SK-N-SH (cell line): ENCODE measurements around the gene CHMP1A. TPM values are rescaled to one million over a fixed set of nuclear protein-coding genes. Genes with fewer than 3 reads are reported as not detected.

Source experiments
- CTCF ChIA-PET: fragments of 300-600, 350-600 bp; formaldehyde crosslinking; extraction: SDS; loops from one replicate; lab custom pipeline; 2021; lab: Yijun Ruan, JAX
- POLR2A ChIA-PET: fragments of 350-600 bp; sonication (Branson Sonifier 250); formaldehyde crosslinking; extraction: SDS; loops from one replicate; lab custom pipeline; 2020; ENCODE audit warnings: antibody characterized with exemption, inconsistent platforms; lab: Yijun Ruan, JAX
- DNase-seq: peaks from one replicate; pipeline ENCODE4 v3.0.0; 2012
- H2AFZ ChIP-seq: fragments of 200-600 bp; sonication (generic); 2 replicates; pipeline ENCODE4 v1.8.1; 2016; ENCODE audit warnings: antibody characterized with exemption, mild to moderate bottlenecking, low read depth
- H3F3A ChIP-seq: fragments of 200-600 bp; sonication (generic); replicated peaks from 2 replicates; pipeline ENCODE3; 2016; ENCODE audit warnings: antibody characterized with exemption, mild to moderate bottlenecking; ENCODE audit not compliant: insufficient read depth
- H3K27ac ChIP-seq, 2 experiments: fragments of 200-500 bp in 1 of 2; fragments of 200-600 bp in 1 of 2; sonication (Bioruptor generic) in 1 of 2; sonication (generic), shearing (Covaris generic) in 1 of 2; 2 replicates each; pipeline versions ENCODE4 v1.5.1 to v1.6.1; 2014 to 2016; ENCODE audit warnings: low read depth in 2 of 2, inconsistent platforms in 1 of 2, low read length in 1 of 2, mild to moderate bottlenecking in 1 of 2, mixed read lengths in 1 of 2
- H3K27me3 ChIP-seq: fragments of 200-600 bp; sonication (generic), shearing (Covaris generic); 2 replicates; pipeline ENCODE4 v1.6.1; 2016; ENCODE audit warnings: mixed run types; ENCODE audit not compliant: insufficient read depth
- H3K36me3 ChIP-seq, 2 experiments: fragments of 200-500 bp in 1 of 2; fragments of 200-600 bp in 1 of 2; sonication (Bioruptor generic) in 1 of 2; sonication (generic) in 1 of 2; replicated peaks in 1 of 2; 2 replicates each; pipeline versions ENCODE3 to v1.5.1; 2014 to 2016; ENCODE audit warnings: low read length in 1 of 2, mild to moderate bottlenecking in 1 of 2; ENCODE audit not compliant: insufficient read depth in 2 of 2, control insufficient read depth in 1 of 2
- H3K4me1 ChIP-seq, 2 experiments: fragments of 200-500 bp in 1 of 2; fragments of 200-600 bp in 1 of 2; sonication (Bioruptor generic) in 1 of 2; sonication (generic), shearing (Covaris generic) in 1 of 2; 2 replicates each; pipeline versions ENCODE4 v1.5.1 to v1.6.1; 2014 to 2016; ENCODE audit warnings: low read depth in 1 of 2, low read length in 1 of 2, mixed run types in 1 of 2; ENCODE audit not compliant: insufficient read depth in 2 of 2, control insufficient read depth in 1 of 2
- H3K4me2 ChIP-seq: fragments of 200-600 bp; sonication (generic), shearing (Covaris generic); 2 replicates; pipeline ENCODE4 v1.6.1; 2017; ENCODE audit warnings: mixed run types
- H3K4me3 ChIP-seq, 2 experiments: fragments of 200-500 bp in 1 of 2; fragments of 200-600 bp in 1 of 2; sonication (Bioruptor generic) in 1 of 2; sonication (generic), shearing (Covaris generic) in 1 of 2; 2 replicates each; pipeline versions ENCODE4 v1.5.1 to v1.8.1; 2014 to 2016; ENCODE audit warnings: low read depth in 2 of 2, inconsistent platforms in 1 of 2, low read length in 1 of 2, mild to moderate bottlenecking in 1 of 2, mixed read lengths in 1 of 2, moderate library complexity in 1 of 2
- H3K79me2 ChIP-seq: fragments of 200-600 bp; sonication (generic); 2 replicates; pipeline ENCODE4 v1.8.1; 2017; ENCODE audit warnings: mild to moderate bottlenecking; ENCODE audit not compliant: insufficient read depth
- H3K9ac ChIP-seq: fragments of 200-600 bp; sonication (generic); 2 replicates; pipeline ENCODE4 v1.6.1; 2017; ENCODE audit warnings: mixed run types
- H3K9me2 ChIP-seq: fragments of 200-600 bp; sonication (generic); 2 replicates; pipeline ENCODE4 v1.6.1; 2017; ENCODE audit warnings: mixed run types
- H3K9me3 ChIP-seq: fragments of 200-600 bp; sonication (generic); 2 replicates; pipeline ENCODE4 v1.6.1; 2017; ENCODE audit warnings: mixed run types, mild to moderate bottlenecking, moderate library complexity
- H4K20me1 ChIP-seq: fragments of 200-600 bp; sonication (generic); 2 replicates; pipeline ENCODE4 v1.6.1; 2017; ENCODE audit warnings: mild to moderate bottlenecking, mixed run types; ENCODE audit not compliant: insufficient read depth
- ELF1 ChIP-seq: IDR thresholded peaks from 2 replicates; pipeline ENCODE4 v1.4.0; 2012
- FOSL2 ChIP-seq: IDR thresholded peaks from 2 replicates; pipeline ENCODE4 v1.4.0; 2012; ENCODE audit warnings: low read depth, mild to moderate bottlenecking, moderate library complexity, borderline replicate concordance
- FOXJ3 ChIP-seq: sonication (generic); formaldehyde crosslinking; IDR thresholded peaks from 2 replicates; pipeline ENCODE4 v1.5.1; 2020; ENCODE audit warnings: mild to moderate bottlenecking, missing genetic modification reagents
- MEF2A ChIP-seq: IDR thresholded peaks from 2 replicates; pipeline ENCODE4 v1.4.0; 2012; ENCODE audit warnings: low read depth, borderline replicate concordance
- POLR2AphosphoS5 ChIP-seq: IDR thresholded peaks from 2 replicates; pipeline ENCODE4 v1.6.1; 2012; ENCODE audit warnings: low read depth, low read length
- RXRA ChIP-seq: IDR thresholded peaks from 2 replicates; pipeline ENCODE4 v1.4.0; 2012; ENCODE audit warnings: low read depth, mild to moderate bottlenecking, borderline replicate concordance
- TAF1 ChIP-seq: IDR thresholded peaks from 2 replicates; pipeline ENCODE4 v1.6.1; 2012; ENCODE audit warnings: low read depth, mild to moderate bottlenecking, low read length, moderate library complexity, borderline replicate concordance
- YY1 ChIP-seq: IDR thresholded peaks from 2 replicates; pipeline ENCODE4 v1.4.0; 2012; ENCODE audit warnings: low read depth, mild to moderate bottlenecking
- WGBS: methylation state at CpG from one replicate; pipeline ENCODE4 v1.1.6; 2017; ENCODE audit warnings: low lambda C conversion rate; 5-methylcytosine and 5-hydroxymethylcytosine counted together
- polyA plus RNA-seq, 3 experiments: library from polyadenylated mRNA; depleted of rRNA; stranded (reverse); fragments of >200 nt; gene quantifications; 2 replicates each; pipeline ENCODE4 v1.2.3, GENCODE V29; 2012
- TF ChIP-seq, protein P1 (sequence below): IDR thresholded peaks from 2 replicates; pipeline ENCODE4; 2012
- TF ChIP-seq, protein P2 (sequence below): IDR thresholded peaks from 2 replicates; pipeline ENCODE4 v1.6.1; 2012; ENCODE audit warnings: mild to moderate bottlenecking, low read depth, low read length, moderate library complexity
- TF ChIP-seq, protein P3 (sequence below): fragments of 200-600 bp; sonication (generic); IDR thresholded peaks from 2 replicates; pipeline ENCODE4 v1.6.1; 2017; ENCODE audit warnings: antibody characterized with exemption, mild to moderate bottlenecking, moderate library complexity
- TF ChIP-seq, protein P4 (sequence below): IDR thresholded peaks from 2 replicates; pipeline ENCODE4 v1.4.0; 2012; ENCODE audit warnings: low read depth, borderline replicate concordance
- TF ChIP-seq, protein P5 (sequence below): IDR thresholded peaks from 2 replicates; pipeline ENCODE4 v1.4.0; 2012; ENCODE audit warnings: low read depth

The CHMP1A gene
- polyA plus RNA-seq, 1 of the 3 experiments (the other 2 are of a cell fraction) = 138 TPM

DNA sequence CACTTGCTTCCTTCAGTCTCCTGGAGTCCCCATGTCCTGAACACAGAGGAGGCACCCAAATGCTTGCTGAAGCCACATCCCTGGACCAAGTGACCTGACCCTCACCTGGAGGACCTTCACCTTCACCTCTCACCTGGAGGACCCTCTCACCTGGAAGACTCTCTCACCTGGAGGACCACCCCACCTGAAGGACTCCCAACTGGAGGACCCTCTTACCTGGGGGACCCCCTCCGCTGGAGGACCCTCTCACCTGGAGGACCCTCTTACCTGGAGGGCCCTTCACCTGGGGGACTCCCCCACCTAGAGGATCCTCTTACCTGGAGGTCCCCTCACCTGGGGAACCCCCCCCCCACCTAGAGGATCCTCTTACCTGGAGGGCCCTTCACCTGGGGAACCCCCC lies 28.4 kb upstream of the CHMP1A start (continued):
- TF ChIP-seq, protein P1, sequence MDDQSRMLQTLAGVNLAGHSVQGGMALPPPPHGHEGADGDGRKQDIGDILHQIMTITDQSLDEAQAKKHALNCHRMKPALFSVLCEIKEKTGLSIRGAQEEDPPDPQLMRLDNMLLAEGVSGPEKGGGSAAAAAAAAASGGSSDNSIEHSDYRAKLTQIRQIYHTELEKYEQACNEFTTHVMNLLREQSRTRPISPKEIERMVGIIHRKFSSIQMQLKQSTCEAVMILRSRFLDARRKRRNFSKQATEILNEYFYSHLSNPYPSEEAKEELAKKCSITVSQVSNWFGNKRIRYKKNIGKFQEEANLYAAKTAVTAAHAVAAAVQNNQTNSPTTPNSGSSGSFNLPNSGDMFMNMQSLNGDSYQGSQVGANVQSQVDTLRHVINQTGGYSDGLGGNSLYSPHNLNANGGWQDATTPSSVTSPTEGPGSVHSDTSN = no peak

DNA sequence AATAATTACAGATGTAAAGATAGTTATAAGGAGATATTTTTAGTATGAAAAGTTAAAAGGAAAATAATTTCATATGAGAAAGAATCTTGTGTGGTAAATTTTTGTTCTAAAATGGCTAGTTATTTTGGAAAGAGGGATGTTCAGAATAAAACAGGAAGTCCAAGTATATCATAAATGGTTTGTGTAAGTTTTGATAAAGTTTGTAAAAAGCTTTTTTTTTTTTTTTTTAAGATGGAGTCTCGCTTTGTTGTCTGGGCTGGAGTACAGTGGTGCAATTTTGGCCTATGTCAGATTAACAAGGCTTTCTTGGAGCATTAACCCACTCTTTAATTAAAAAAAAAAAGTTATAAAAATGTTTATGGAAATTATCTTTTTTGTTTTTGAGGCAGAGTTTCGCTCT lies 20.8 kb upstream of the CHMP1A start:
- no peak overlapping the region for H3K4me2 ChIP-seq
- no peaks in the 10 kb centered on the region for H3K79me2 ChIP-seq
- H3F3A ChIP-seq = no peaks in the 10 kb centered on the region
- peaks cover 14% of the 10 kb centered on the region; the same call in 1 of the 2 replicates for H3K9me3 ChIP-seq
- H3K9ac ChIP-seq = no peak overlapping the region
- no peak overlapping the region for H2AFZ ChIP-seq
- no peaks in the 10 kb centered on the region for H3K4me1 ChIP-seq
- CTCF ChIA-PET = no interaction called here
- no peak for DNase-seq
- POLR2A ChIA-PET = no interaction called here
- H3K9me2 ChIP-seq = no peaks in the 10 kb centered on the region
- TF ChIP-seq YY1 = peak; percentile 33; the same call in 1 of the 2 replicates
- TF ChIP-seq RXRA = no peak
- no peak for TF ChIP-seq POLR2AphosphoS5
- TF ChIP-seq, all 33 proteins: peak for 1
- Histone ChIP-seq H3K36me3 (no peaks in the 10 kb centered on the region), H3K4me3 (no peak overlapping the region), H3K27ac (no peak overlapping the region), H4K20me1 (no peaks in the 10 kb centered on the region), H3K27me3 (no peaks in the 10 kb centered on the region)
- 84% methylated on average over 2 of the region's 2 CpGs for WGBS

DNA sequence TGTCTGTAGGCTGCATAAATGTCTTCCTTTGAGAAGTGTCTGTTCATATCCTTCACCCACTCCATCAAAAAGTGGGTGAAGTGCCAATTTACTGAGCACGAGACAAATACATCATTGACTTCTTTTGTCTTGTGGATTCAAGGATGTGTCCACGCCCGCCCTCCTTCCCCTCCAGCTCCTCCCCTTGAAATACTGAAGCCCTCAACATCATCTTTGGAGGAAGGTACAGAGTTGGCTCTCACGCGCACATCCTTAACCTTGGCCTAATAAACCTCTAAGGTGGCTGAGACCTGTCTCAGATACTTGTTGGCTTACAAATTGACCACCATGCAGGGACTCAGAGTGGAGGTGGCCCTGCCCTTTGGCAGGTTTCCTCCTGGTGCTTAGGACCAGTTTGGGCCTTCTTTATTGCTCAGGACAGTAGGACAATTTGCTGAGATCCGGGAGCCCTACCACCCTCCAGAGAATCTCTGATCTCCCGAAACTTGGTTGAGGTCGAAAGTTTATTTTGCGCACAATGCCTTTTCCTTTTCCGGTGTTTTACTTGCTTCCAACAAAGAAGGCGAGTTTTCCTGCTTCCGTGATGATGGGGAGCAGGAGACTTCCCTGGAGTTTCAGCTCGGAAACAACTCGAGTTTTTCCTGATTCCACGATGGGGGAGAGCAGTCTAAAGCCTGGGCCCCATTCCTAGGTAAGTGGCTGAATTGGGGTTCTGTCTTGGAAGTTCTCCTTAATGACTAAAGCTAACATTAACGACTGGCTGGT lies 14.9 kb upstream of the CHMP1A start:
- Histone ChIP-seq H3K9me2 (no peaks in the 10 kb centered on the region), H3K36me3 (no peaks in the 10 kb centered on the region), H3K4me1 (no peaks in the 10 kb centered on the region), H2AFZ (no peak overlapping the region), H3K27me3 (no peaks in the 10 kb centered on the region), H4K20me1 (no peaks in the 10 kb centered on the region), H3K4me3 (no peak overlapping the region), H3K79me2 (no peaks in the 10 kb centered on the region), H3F3A (peaks cover 4% of the 10 kb centered on the region), H3K4me2 (no peak overlapping the region), H3K9me3 (0 out of 2 replicates have a peak, but pooled peaks cover 7% of the 10 kb centered on the region), H3K27ac (no peak overlapping the region), H3K9ac (no peak overlapping the region)
- CTCF ChIA-PET = interaction anchor here (1.0 to 1.2 kb wide), 2 partner anchors 56 to 58 kb away, joined by 3 read pairs; no protein-coding TSS in a partner anchor
- peak; percentile 5 for DNase-seq
- 89% methylated on average over 16 of the region's 16 CpGs for WGBS
- no peak for TF ChIP-seq ELF1
- TF ChIP-seq, protein P2, sequence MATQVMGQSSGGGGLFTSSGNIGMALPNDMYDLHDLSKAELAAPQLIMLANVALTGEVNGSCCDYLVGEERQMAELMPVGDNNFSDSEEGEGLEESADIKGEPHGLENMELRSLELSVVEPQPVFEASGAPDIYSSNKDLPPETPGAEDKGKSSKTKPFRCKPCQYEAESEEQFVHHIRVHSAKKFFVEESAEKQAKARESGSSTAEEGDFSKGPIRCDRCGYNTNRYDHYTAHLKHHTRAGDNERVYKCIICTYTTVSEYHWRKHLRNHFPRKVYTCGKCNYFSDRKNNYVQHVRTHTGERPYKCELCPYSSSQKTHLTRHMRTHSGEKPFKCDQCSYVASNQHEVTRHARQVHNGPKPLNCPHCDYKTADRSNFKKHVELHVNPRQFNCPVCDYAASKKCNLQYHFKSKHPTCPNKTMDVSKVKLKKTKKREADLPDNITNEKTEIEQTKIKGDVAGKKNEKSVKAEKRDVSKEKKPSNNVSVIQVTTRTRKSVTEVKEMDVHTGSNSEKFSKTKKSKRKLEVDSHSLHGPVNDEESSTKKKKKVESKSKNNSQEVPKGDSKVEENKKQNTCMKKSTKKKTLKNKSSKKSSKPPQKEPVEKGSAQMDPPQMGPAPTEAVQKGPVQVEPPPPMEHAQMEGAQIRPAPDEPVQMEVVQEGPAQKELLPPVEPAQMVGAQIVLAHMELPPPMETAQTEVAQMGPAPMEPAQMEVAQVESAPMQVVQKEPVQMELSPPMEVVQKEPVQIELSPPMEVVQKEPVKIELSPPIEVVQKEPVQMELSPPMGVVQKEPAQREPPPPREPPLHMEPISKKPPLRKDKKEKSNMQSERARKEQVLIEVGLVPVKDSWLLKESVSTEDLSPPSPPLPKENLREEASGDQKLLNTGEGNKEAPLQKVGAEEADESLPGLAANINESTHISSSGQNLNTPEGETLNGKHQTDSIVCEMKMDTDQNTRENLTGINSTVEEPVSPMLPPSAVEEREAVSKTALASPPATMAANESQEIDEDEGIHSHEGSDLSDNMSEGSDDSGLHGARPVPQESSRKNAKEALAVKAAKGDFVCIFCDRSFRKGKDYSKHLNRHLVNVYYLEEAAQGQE = no peak
- TF ChIP-seq, protein P3, sequence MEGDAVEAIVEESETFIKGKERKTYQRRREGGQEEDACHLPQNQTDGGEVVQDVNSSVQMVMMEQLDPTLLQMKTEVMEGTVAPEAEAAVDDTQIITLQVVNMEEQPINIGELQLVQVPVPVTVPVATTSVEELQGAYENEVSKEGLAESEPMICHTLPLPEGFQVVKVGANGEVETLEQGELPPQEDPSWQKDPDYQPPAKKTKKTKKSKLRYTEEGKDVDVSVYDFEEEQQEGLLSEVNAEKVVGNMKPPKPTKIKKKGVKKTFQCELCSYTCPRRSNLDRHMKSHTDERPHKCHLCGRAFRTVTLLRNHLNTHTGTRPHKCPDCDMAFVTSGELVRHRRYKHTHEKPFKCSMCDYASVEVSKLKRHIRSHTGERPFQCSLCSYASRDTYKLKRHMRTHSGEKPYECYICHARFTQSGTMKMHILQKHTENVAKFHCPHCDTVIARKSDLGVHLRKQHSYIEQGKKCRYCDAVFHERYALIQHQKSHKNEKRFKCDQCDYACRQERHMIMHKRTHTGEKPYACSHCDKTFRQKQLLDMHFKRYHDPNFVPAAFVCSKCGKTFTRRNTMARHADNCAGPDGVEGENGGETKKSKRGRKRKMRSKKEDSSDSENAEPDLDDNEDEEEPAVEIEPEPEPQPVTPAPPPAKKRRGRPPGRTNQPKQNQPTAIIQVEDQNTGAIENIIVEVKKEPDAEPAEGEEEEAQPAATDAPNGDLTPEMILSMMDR = no peak
- TF ChIP-seq MEF2A = no peak
- TF ChIP-seq, protein P4, sequence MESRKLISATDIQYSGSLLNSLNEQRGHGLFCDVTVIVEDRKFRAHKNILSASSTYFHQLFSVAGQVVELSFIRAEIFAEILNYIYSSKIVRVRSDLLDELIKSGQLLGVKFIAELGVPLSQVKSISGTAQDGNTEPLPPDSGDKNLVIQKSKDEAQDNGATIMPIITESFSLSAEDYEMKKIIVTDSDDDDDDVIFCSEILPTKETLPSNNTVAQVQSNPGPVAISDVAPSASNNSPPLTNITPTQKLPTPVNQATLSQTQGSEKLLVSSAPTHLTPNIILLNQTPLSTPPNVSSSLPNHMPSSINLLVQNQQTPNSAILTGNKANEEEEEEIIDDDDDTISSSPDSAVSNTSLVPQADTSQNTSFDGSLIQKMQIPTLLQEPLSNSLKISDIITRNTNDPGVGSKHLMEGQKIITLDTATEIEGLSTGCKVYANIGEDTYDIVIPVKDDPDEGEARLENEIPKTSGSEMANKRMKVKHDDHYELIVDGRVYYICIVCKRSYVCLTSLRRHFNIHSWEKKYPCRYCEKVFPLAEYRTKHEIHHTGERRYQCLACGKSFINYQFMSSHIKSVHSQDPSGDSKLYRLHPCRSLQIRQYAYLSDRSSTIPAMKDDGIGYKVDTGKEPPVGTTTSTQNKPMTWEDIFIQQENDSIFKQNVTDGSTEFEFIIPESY = no peak
- TF ChIP-seq, protein P5, sequence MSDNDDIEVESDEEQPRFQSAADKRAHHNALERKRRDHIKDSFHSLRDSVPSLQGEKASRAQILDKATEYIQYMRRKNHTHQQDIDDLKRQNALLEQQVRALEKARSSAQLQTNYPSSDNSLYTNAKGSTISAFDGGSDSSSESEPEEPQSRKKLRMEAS = no peak
- no peak for TF ChIP-seq TAF1
- TF ChIP-seq FOSL2 = no peak
- TF ChIP-seq, protein P1 = no peak
- no peak for TF ChIP-seq FOXJ3 (CRISPR knock-in tag)
- POLR2A ChIA-PET = no interaction called here
